Body of pancreas (tissue), 4 donors: ENCODE results near the gene ELANE. TPM values are rescaled to one million over a fixed set of nuclear protein-coding genes. Genes with fewer than 3 reads are reported as not detected.
A peak's percentile ranks its signal among the peaks of the same experiment; 100 is the strongest.

Source experiments
- ATAC-seq: fragments of 150-250 bp; one replicate; pipeline ENCODE4 v1.9.1; 2016
- DNase-seq, 4 donors: peaks; one replicate each; pipeline ENCODE4 v3.0.0-alpha.2; 2019
- H3K27ac ChIP-seq, 4 donors: fragments of 200-600 bp; sonication (generic); 1 replicate in 3 of 4; 2 replicates in 1 of 4; pipeline versions ENCODE4 v1.5.1 to v1.6.1; 2016 to 2019; ENCODE audit warnings: mild to moderate bottlenecking in 1 of 4, mixed read lengths in 1 of 4, moderate library complexity in 1 of 4
- H3K27me3 ChIP-seq, 2 donors: fragments of 200-600 bp; sonication (generic); one replicate each; pipeline ENCODE4 v1.6.0; 2016; ENCODE audit warnings: mild to moderate bottlenecking in 1 of 2
- H3K36me3 ChIP-seq, 2 donors: fragments of 200-600 bp; sonication (generic); replicated peaks in 1 of 2; 2 replicates each; pipeline ENCODE4 v1.5.1; 2016; ENCODE audit warnings: low read depth in 2 of 2; ENCODE audit not compliant: insufficient read depth in 1 of 2
- H3K4me1 ChIP-seq: fragments of 200-600 bp; sonication (generic); one replicate; pipeline ENCODE4 v1.6.0; 2016
- H3K4me3 ChIP-seq, 2 donors: fragments of 200-600 bp; sonication (generic); 1 replicate in 1 of 2; 2 replicates in 1 of 2; pipeline ENCODE4 v1.5.1; 2016 to 2019
- H3K9me3 ChIP-seq, 3 donors: fragments of 200-600 bp; sonication (generic); 1 replicate in 2 of 3; 2 replicates in 1 of 3; pipeline ENCODE4 v1.5.1; 2016
- POLR2A ChIP-seq, 3 donors: fragments of 450-650 bp; IDR thresholded peaks; one replicate each; pipeline ENCODE4 v1.6.1; 2016; ENCODE audit warnings: antibody characterized with exemption in 3 of 3, mild to moderate bottlenecking in 2 of 3
- WGBS, 2 donors: methylation state at CpG; one replicate each; pipeline ENCODE4 v1.1.5; 2017; 5-methylcytosine and 5-hydroxymethylcytosine counted together
- intact Hi-C: fragments of 100-400 bp; cut with DNase I; formaldehyde crosslinking; loops from one replicate; pipeline ENCODE4 v1.15.1; 2023
- total RNA-seq, 2 donors: library from RNA; depleted of rRNA; stranded (reverse); fragments of >200 nt; gene quantifications; one replicate each; pipeline ENCODE4 v1.1.0, GENCODE V29; 2016
- TF ChIP-seq, protein P1 (sequence below), 7 experiments: fragments of 450-650 bp in 4 of 7; fragments of 200-600 bp in 3 of 7; sonication (generic) in 3 of 7; IDR thresholded peaks; one replicate each; pipeline ENCODE4 v1.5.1; 2016 to 2019; ENCODE audit warnings: antibody characterized with exemption in 7 of 7

ELANE gene
- total RNA-seq, 2 donors from 2014 or later: not detected

DNA sequence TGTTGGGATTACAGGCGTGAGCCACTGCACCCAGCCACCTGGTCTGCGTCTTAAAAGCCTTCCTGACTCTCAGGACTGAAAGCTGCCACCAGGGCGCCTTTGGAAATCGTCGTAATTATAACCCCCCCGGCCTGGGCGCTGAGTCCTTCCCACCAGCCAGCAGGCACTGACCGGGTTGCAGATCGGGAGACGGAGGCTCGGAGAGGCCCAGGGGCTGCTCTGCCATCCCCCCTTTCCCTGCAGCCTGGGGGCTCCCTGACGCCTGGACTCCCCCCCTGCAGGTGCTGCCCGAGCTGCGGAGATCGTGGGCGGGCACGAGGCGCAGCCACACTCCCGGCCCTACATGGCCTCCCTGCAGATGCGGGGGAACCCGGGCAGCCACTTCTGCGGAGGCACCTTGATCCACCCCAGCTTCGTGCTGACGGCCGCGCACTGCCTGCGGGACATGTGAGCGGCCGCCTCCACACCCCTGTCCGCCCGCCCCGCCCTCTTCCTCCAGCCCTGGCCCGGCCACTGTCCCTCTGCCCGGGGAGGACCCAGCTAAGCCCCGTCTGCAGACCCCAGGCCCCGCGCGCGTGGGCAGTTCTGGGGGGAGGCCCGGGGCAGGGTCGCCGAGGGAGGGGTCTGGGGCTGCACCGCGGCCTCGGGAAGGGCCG, 8.8 kb upstream of the ELANE start:
- DNase-seq (peak in 3 of 4 donors; percentile 38 to 47 (median 44)), ATAC-seq (peak; percentile 63)
- TF ChIP-seq POLR2A (IDR thresholded peaks at IDR 0.05): no peak
- TF ChIP-seq, protein P1, sequence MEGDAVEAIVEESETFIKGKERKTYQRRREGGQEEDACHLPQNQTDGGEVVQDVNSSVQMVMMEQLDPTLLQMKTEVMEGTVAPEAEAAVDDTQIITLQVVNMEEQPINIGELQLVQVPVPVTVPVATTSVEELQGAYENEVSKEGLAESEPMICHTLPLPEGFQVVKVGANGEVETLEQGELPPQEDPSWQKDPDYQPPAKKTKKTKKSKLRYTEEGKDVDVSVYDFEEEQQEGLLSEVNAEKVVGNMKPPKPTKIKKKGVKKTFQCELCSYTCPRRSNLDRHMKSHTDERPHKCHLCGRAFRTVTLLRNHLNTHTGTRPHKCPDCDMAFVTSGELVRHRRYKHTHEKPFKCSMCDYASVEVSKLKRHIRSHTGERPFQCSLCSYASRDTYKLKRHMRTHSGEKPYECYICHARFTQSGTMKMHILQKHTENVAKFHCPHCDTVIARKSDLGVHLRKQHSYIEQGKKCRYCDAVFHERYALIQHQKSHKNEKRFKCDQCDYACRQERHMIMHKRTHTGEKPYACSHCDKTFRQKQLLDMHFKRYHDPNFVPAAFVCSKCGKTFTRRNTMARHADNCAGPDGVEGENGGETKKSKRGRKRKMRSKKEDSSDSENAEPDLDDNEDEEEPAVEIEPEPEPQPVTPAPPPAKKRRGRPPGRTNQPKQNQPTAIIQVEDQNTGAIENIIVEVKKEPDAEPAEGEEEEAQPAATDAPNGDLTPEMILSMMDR (IDR thresholded peaks at IDR 0.05): peak in 2 of 7 experiments; percentile 20 to 23
- Histone ChIP-seq H3K4me3 (no peak overlapping the region), H3K27ac (no peak overlapping the region), H3K9me3 (no peaks in the 10 kb centered on the region), H3K36me3 (no peaks in the 10 kb centered on the region), H3K4me1 (peaks cover 11% of the 10 kb centered on the region), H3K27me3 (peaks cover 0 to 16% of the 10 kb centered on the region in 2 donors)
- intact Hi-C loops: no loop called here
- 0 to 6% methylated on average over 8 to 36 of the region's 46 CpGs for WGBS, 2 donors

- Histone ChIP-seq H3K27ac (no peak overlapping the region), H3K9me3 (no peaks in the 10 kb centered on the region), H3K27me3 (peaks cover 0 to 19% of the 10 kb centered on the region in 2 donors), H3K36me3 (no peaks in the 10 kb centered on the region), H3K4me3 (no peak overlapping the region), H3K4me1 (peaks cover 11% of the 10 kb centered on the region)
- TF ChIP-seq, protein P1 (IDR thresholded peaks at IDR 0.05): no peak
- TF ChIP-seq POLR2A (IDR thresholded peaks at IDR 0.05): no peak
- ATAC-seq (no peak), DNase-seq (no peak)
- intact Hi-C loops: no loop called here
- WGBS, 2 donors: 9% methylated on average over 32 of the region's 70 CpGs; no CpG with 5 or more reads in 1 of the 2 donors
These were observed 8.1 kb upstream of the ELANE start for GRCh38 chr19:843836-844545.

GRCh38 chr19:844546-844971, 7.5 kb upstream of the ELANE start:
- H3K27me3 ChIP-seq: peaks cover 0 to 19% of the 10 kb centered on the region in 2 donors

DNA sequence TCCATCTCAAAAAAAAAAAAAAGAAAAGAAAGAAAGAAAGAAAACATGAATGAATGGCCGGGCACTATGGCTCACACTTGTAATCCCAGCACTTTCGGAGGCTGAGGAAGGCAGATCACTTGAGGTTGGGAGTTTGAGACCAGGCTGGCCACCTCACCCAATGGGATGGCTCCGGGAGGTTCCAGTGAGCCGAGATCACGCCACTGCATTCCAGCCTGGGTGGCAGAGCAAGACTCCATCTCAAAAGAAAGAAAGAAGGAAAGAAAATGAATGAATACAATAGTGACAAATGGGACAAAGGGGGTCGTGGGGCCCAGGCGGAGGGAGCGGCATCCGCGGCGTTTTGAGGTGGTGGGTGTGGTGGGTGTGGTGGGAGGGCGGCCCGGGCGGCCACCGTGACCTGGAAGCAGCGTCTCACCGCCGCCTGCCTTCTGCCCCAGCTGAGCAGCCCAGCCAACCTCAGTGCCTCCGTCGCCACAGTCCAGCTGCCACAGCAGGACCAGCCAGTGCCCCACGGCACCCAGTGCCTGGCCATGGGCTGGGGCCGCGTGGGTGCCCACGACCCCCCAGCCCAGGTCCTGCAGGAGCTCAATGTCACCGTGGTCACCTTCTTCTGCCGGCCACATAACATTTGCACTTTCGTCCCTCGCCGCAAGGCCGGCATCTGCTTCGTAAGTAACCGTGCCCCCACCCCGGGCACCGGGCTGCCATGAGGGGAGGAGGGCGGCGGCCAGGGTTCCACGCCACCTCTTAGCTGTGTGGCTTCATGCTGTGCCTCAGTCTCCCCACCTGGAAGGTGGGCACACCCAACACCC, 6.2 kb upstream of the ELANE start:
- Histone ChIP-seq H3K27ac (no peak overlapping the region), H3K9me3 (no peaks in the 10 kb centered on the region), H3K36me3 (no peaks in the 10 kb centered on the region), H3K4me3 (no peak overlapping the region), H3K4me1 (peaks cover 18% of the 10 kb centered on the region), H3K27me3 (peaks cover 0 to 19% of the 10 kb centered on the region in 2 donors)
- ATAC-seq (no peak), DNase-seq (no peak)
- 49 to 54% methylated on average over 13 to 31 of the region's 37 CpGs for WGBS, 2 donors
- TF ChIP-seq, protein P1 (IDR thresholded peaks at IDR 0.05): no peak
- TF ChIP-seq POLR2A (IDR thresholded peaks at IDR 0.05): no peak
- intact Hi-C loops: no loop called here

More at GRCh38 chr19:844546-844971, 7.5 kb upstream of the ELANE start:
- Histone ChIP-seq H3K36me3 (no peaks in the 10 kb centered on the region), H3K4me3 (no peak overlapping the region), H3K4me1 (peaks cover 11% of the 10 kb centered on the region), H3K9me3 (no peaks in the 10 kb centered on the region), H3K27ac (no peak overlapping the region)
- 39 to 40% methylated on average over 2 to 9 of the region's 11 CpGs for WGBS, 2 donors
- DNase-seq (no peak), ATAC-seq (no peak)
- no peak for TF ChIP-seq POLR2A (IDR thresholded peaks at IDR 0.05)
- TF ChIP-seq, protein P1 (IDR thresholded peaks at IDR 0.05): no peak
- intact Hi-C loops: no loop called here
